PC-9 (cell line): ENCODE measurements around the gene SMAP2. TPM values are rescaled to one million over a fixed set of nuclear protein-coding genes. Genes with fewer than 3 reads are reported as not detected.

Experiments
- BruUV-seq: library from RNA; stranded (reverse); fragments of 400-500 nt; replicated peaks from 2 replicates; lab custom pipeline; 2021; lab: Mats Ljungman, UMichigan
- CTCF ChIA-PET: fragments of 300-600 bp; sonication (Branson Sonifier 250); formaldehyde crosslinking; loops from one replicate; lab custom pipeline; 2022; ENCODE audit warnings: antibody characterized with exemption; lab: Charles Lee
- POLR2A ChIA-PET: fragments of 300-600 bp; sonication (Branson Sonifier 250); formaldehyde crosslinking; loops from one replicate; lab custom pipeline; 2022; ENCODE audit warnings: antibody characterized with exemption; ENCODE audit not compliant: unreplicated experiment; lab: Charles Lee
- DNase-seq, 2 experiments: peaks; one replicate each; pipeline versions ENCODE4 v3.0.0 to v3.0.0-alpha.2; 2015 to 2022; ENCODE audit warnings: mixed read lengths in 1 of 2
- H2AFZ ChIP-seq: fragments of 200-600 bp; sonication (generic); 2 replicates; pipeline ENCODE4 v1.8.1; 2017; ENCODE audit warnings: antibody characterized with exemption
- H3F3A ChIP-seq: fragments of 200-600 bp; sonication (generic); 2 replicates; pipeline ENCODE4 v1.8.1; 2017; ENCODE audit warnings: antibody characterized with exemption, mild to moderate bottlenecking, low read depth; ENCODE audit not compliant: insufficient read depth
- H3K27ac ChIP-seq: fragments of 200-600 bp; sonication (generic); 2 replicates; pipeline ENCODE4 v1.6.1; 2016; ENCODE audit warnings: mixed run types
- H3K27me3 ChIP-seq: fragments of 200-600 bp; sonication (generic); 2 replicates; pipeline ENCODE4 v1.6.1; 2016; ENCODE audit warnings: low read depth, mixed run types; ENCODE audit not compliant: insufficient read depth
- H3K36me3 ChIP-seq: fragments of 200-600 bp; sonication (generic); 2 replicates; pipeline ENCODE4 v1.6.1; 2016; ENCODE audit warnings: low read depth, mixed run types
- H3K4me1 ChIP-seq: fragments of 200-600 bp; sonication (generic); replicated peaks from 2 replicates; pipeline ENCODE4 v1.6.1; 2016; ENCODE audit warnings: mixed run types; ENCODE audit not compliant: insufficient read depth
- H3K4me2 ChIP-seq: fragments of 200-600 bp; sonication (generic); 2 replicates; pipeline ENCODE4 v1.6.1; 2017; ENCODE audit warnings: mixed run types
- H3K4me3 ChIP-seq: fragments of 200-600 bp; sonication (generic); 2 replicates; pipeline ENCODE4 v1.6.1; 2016; ENCODE audit warnings: mixed run types
- H3K79me2 ChIP-seq: fragments of 200-600 bp; sonication (generic); 2 replicates; pipeline ENCODE4 v1.6.1; 2017; ENCODE audit warnings: low read depth, mixed run types
- H3K9me2 ChIP-seq: fragments of 200-600 bp; sonication (generic); 2 replicates; pipeline ENCODE4 v1.8.1; 2017; ENCODE audit warnings: mild to moderate bottlenecking; ENCODE audit not compliant: insufficient read depth
- H3K9me3 ChIP-seq: fragments of 200-600 bp; sonication (generic); 2 replicates; pipeline ENCODE4 v1.8.1; 2016; ENCODE audit warnings: low read depth; ENCODE audit not compliant: insufficient read depth
- H4K20me1 ChIP-seq: fragments of 200-600 bp; sonication (generic); 2 replicates; pipeline ENCODE4 v1.8.1; 2017; ENCODE audit not compliant: insufficient read depth
- EZH2 ChIP-seq: fragments of 200-600 bp; sonication (generic); IDR thresholded peaks from 2 replicates; pipeline ENCODE4 v1.8.0; 2017; ENCODE audit warnings: antibody characterized with exemption, low read depth
- intact Hi-C: fragments of 100-400 bp; cut with micrococcal nuclease; formaldehyde crosslinking; loops from one replicate; pipeline ENCODE4 v1.10.0; 2022; ENCODE audit not compliant: unreplicated experiment
- total RNA-seq: library from RNA; stranded (reverse); gene quantifications from 2 replicates; pipeline ENCODE4 v1.2.3, GENCODE V29; 2021
- TF ChIP-seq, protein P1 (sequence below): fragments of 200-600 bp; sonication (generic); conservative IDR thresholded peaks from 2 replicates; pipeline ENCODE4 v1.6.1; 2017; ENCODE audit warnings: mixed run types, antibody characterized with exemption, mild to moderate bottlenecking, moderate library complexity

SMAP2 gene
- total RNA-seq, 1 experiment from 2014 or later = 19.7 TPM

DNA sequence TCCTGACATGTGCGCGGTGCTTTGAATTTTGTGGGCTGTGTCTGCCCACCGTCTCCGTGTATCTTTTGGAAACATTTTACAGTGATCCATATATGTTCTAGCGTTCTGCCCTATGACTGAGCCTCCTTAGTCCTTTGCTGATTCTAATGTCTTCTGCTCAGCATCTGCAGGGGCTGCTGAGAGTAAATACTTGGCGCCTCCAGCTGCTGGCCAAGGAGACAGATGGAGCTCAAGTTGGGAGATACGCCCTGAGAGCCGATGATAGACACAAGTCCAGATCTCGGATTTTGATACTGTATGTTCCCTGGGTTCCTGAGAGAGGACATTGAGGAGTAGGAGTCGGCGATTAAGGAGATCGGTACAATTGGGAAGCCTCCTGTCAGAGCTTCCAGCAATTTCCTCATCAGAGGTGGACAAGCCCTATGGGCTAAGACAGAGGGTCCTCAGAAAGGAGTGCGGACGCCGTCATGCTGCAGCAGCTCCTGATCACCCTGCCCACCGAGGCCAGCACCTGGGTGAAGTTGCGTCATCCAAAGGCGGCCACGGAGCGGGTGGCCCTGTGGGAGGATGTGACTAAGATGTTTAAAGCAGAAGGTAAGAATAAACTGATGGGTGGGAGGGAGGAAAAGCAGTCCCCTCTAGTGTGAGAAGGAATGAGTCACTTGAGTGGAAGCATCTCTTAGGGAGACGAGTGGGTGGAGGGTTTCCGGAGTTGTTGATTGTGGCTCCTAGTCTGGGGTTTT, 77.1 kb downstream of the SMAP2 start:
- H3K4me3 ChIP-seq = peak overlapping the region; percentile 73
- ChIA-PET CTCF (interaction anchor here (0.5 to 0.9 kb wide), 4 partner anchors 11 to 134 kb away, joined by 3 to 7 read pairs (median 5); no protein-coding TSS in a partner anchor), POLR2A (no interaction called here)
- DNase-seq = peak in 1 of 2 experiments; percentile 18
- H3K4me2 ChIP-seq = peak overlapping the region; percentile 80
- no peaks in the 10 kb centered on the region for H3K27me3 ChIP-seq
- H3F3A ChIP-seq = no peaks in the 10 kb centered on the region
- no peaks in the 10 kb centered on the region for H3K79me2 ChIP-seq
- H2AFZ ChIP-seq = peak overlapping the region; percentile 97
- BruUV-seq = no TSS peak
- H3K27ac ChIP-seq = no peak overlapping the region
- no peak for TF ChIP-seq EZH2
- TF ChIP-seq, protein P1, sequence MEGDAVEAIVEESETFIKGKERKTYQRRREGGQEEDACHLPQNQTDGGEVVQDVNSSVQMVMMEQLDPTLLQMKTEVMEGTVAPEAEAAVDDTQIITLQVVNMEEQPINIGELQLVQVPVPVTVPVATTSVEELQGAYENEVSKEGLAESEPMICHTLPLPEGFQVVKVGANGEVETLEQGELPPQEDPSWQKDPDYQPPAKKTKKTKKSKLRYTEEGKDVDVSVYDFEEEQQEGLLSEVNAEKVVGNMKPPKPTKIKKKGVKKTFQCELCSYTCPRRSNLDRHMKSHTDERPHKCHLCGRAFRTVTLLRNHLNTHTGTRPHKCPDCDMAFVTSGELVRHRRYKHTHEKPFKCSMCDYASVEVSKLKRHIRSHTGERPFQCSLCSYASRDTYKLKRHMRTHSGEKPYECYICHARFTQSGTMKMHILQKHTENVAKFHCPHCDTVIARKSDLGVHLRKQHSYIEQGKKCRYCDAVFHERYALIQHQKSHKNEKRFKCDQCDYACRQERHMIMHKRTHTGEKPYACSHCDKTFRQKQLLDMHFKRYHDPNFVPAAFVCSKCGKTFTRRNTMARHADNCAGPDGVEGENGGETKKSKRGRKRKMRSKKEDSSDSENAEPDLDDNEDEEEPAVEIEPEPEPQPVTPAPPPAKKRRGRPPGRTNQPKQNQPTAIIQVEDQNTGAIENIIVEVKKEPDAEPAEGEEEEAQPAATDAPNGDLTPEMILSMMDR = no peak
- H3K9me2 ChIP-seq = no peaks in the 10 kb centered on the region
- no peaks in the 10 kb centered on the region for H4K20me1 ChIP-seq
- intact Hi-C loops = no loop called here
- peaks cover 4% of the 10 kb centered on the region; the same call in 1 of the 2 replicates for H3K36me3 ChIP-seq
- peaks cover 29% of the 10 kb centered on the region for H3K9me3 ChIP-seq
- 0 out of 2 replicates have a peak, but pooled peaks cover 3% of the 10 kb centered on the region for H3K4me1 ChIP-seq

DNA sequence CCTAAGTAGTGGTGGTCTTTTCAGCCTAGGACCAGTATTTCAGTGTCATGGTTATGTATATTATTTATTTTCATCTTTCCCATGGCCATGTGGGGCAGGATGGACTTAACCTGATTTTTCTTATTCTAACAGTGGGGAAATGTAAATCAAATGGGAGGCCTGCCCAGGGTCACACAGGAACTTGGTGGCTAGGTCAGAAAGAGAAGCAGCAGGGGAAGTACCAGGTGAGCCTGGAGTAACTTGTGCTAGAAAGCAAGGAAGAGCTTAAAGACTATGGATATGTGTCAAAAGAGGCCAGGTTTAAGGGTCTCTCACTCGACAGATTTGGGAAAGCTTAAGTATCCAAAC, 77.7 kb downstream of the SMAP2 start:
- no peak for DNase-seq
- TF ChIP-seq, protein P1 = no peak
- no peak for TF ChIP-seq EZH2
- ChIA-PET POLR2A (no interaction called here), CTCF (no interaction called here)
- H3K27ac ChIP-seq = no peak overlapping the region
- no peaks in the 10 kb centered on the region for H3K27me3 ChIP-seq
- no peaks in the 10 kb centered on the region for H4K20me1 ChIP-seq
- 0 out of 2 replicates have a peak, but pooled peaks cover 3% of the 10 kb centered on the region for H3K4me1 ChIP-seq
- H3K4me2 ChIP-seq = no peak overlapping the region
- intact Hi-C loops = no loop called here
- peaks cover 25% of the 10 kb centered on the region; the same call in 1 of the 2 replicates for H3K9me3 ChIP-seq
- no TSS peak for BruUV-seq
- H3K4me3 ChIP-seq = no peak overlapping the region
- H2AFZ ChIP-seq = no peak overlapping the region
- H3K79me2 ChIP-seq = no peaks in the 10 kb centered on the region
- no peaks in the 10 kb centered on the region for H3K9me2 ChIP-seq
- H3K36me3 ChIP-seq = peaks cover 4% of the 10 kb centered on the region; the same call in 1 of the 2 replicates
- no peaks in the 10 kb centered on the region for H3F3A ChIP-seq

DNA sequence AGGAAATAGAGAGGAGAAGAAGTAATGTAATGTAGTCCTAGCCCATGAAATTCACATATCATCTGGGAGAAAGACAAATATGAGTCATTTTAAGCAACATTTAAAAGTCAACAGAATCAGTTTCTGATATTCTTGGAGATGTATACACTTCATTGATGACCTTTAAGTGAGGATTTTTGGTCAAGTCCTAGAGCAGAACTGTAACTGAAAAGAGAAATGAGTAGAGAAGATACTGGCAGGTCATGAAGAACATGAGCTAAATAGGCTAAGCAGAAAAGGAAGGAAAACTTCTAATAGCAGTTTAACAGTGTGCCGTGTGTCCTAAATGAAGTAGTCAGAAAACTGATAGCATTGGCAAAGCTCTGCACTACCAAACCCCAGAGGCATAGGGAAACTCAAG, 81.3 kb downstream of the SMAP2 start:
- Histone ChIP-seq H3K36me3 (peaks cover 7% of the 10 kb centered on the region), H2AFZ (no peak overlapping the region), H4K20me1 (no peaks in the 10 kb centered on the region), H3K4me3 (no peak overlapping the region), H3K27ac (no peak overlapping the region), H3K27me3 (no peaks in the 10 kb centered on the region), H3K4me2 (no peak overlapping the region), H3F3A (no peaks in the 10 kb centered on the region), H3K9me2 (no peaks in the 10 kb centered on the region), H3K79me2 (no peaks in the 10 kb centered on the region), H3K4me1 (no peaks in the 10 kb centered on the region), H3K9me3 (peaks cover 41% of the 10 kb centered on the region)
- ChIA-PET CTCF (no interaction called here), POLR2A (no interaction called here)
- intact Hi-C loops = no loop called here
- no peak for DNase-seq
- TF ChIP-seq, protein P1 = no peak
- no peak for TF ChIP-seq EZH2
- BruUV-seq = no TSS peak
